ENCODE measurements around the gene CHL1.

DNA sequence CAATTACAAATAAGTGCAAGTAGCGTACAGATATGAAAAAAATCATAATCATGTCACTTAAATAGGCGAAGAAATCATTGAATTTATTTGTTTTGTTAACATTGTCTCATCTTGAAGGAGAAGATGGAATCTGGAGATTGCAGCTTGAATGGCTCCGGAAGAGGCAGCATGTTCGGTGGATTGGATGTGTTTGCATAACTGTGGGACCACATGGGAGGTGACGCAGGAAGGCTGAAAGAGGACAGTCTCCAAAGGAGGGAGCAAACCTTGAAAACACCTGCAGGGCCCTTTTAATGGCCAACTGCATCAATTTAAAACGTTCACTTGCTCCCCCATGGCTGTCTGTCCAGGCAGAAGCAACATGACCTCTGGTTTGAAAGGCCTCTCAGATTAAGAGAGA is 61.3 kb downstream of the CHL1 start:
- TF ChIP-seq, protein P1, sequence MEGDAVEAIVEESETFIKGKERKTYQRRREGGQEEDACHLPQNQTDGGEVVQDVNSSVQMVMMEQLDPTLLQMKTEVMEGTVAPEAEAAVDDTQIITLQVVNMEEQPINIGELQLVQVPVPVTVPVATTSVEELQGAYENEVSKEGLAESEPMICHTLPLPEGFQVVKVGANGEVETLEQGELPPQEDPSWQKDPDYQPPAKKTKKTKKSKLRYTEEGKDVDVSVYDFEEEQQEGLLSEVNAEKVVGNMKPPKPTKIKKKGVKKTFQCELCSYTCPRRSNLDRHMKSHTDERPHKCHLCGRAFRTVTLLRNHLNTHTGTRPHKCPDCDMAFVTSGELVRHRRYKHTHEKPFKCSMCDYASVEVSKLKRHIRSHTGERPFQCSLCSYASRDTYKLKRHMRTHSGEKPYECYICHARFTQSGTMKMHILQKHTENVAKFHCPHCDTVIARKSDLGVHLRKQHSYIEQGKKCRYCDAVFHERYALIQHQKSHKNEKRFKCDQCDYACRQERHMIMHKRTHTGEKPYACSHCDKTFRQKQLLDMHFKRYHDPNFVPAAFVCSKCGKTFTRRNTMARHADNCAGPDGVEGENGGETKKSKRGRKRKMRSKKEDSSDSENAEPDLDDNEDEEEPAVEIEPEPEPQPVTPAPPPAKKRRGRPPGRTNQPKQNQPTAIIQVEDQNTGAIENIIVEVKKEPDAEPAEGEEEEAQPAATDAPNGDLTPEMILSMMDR (IDR thresholded peaks at IDR 0.05; ENCODE audit: low read length): no peak
- no peak for TF ChIP-seq EZH2 (IDR thresholded peaks at IDR 0.05; ENCODE audit: borderline replicate concordance, low read length)
